Natural killer cell (primary cell): ENCODE results near the gene PSMC5. TPM values are rescaled to one million over a fixed set of nuclear protein-coding genes. Genes with fewer than 3 reads are reported as not detected.

Source experiments
- ATAC-seq, 3 donors: fragments of 150-1000 bp in 2 of 3; fragments of 200-7000 bp in 1 of 3; cut with Tn5 transposase; 1 replicate in 1 of 3; 2 replicates in 2 of 3; pipeline ENCODE4 v1.10.0; 2021; ENCODE audit warnings: mild to moderate bottlenecking in 2 of 3, moderate library complexity in 2 of 3
- DNase-seq, 2 donors: peaks; one replicate each; pipeline versions ENCODE4 v3.0.0 to v3.0.0-alpha.2; 2013 to 2021; ENCODE audit warnings: mixed read lengths in 1 of 2
- H3K27ac ChIP-seq: one replicate; pipeline ENCODE4 v1.5.1; 2013; ENCODE audit warnings: mild to moderate bottlenecking, low read length
- H3K27me3 ChIP-seq: one replicate; pipeline ENCODE4 v1.6.1; 2013; ENCODE audit warnings: low read length; ENCODE audit not compliant: control insufficient read depth, insufficient read depth
- H3K36me3 ChIP-seq: one replicate; pipeline ENCODE4 v1.6.1; 2013; ENCODE audit warnings: low read length; ENCODE audit not compliant: control insufficient read depth, insufficient read depth
- H3K4me1 ChIP-seq: one replicate; pipeline ENCODE4 v1.6.1; 2013; ENCODE audit warnings: low read length; ENCODE audit not compliant: control insufficient read depth, insufficient read depth
- H3K4me3 ChIP-seq: one replicate; pipeline ENCODE4 v1.5.1; 2013; ENCODE audit warnings: low read length
- H3K9me3 ChIP-seq: one replicate; pipeline ENCODE4 v1.6.1; 2013; ENCODE audit warnings: low read length; ENCODE audit not compliant: control insufficient read depth, insufficient read depth
- H3K27ac Mint-ChIP-seq, 2 donors: one replicate each; pipeline ENCODE4 v1.8.0; 2022; ENCODE audit warnings: mild to moderate bottlenecking in 2 of 2, mixed read lengths in 2 of 2, moderate library complexity in 1 of 2
- H3K27me3 Mint-ChIP-seq, 2 donors: one replicate each; pipeline ENCODE4 v1.8.0; 2022; ENCODE audit warnings: low read depth in 2 of 2, mixed read lengths in 2 of 2
- H3K36me3 Mint-ChIP-seq: one replicate; pipeline ENCODE4 v1.8.0; 2022; ENCODE audit warnings: mixed read lengths
- H3K4me1 Mint-ChIP-seq, 2 donors: one replicate each; pipeline ENCODE4 v1.8.0; 2022; ENCODE audit warnings: mixed read lengths in 2 of 2
- H3K4me3 Mint-ChIP-seq: one replicate; pipeline ENCODE4 v1.8.0; 2022; ENCODE audit warnings: mild to moderate bottlenecking, moderate library complexity, mixed read lengths
- H3K9me3 Mint-ChIP-seq, 2 donors: one replicate each; pipeline ENCODE4 v1.8.0; 2022; ENCODE audit warnings: mixed read lengths in 2 of 2
- WGBS: methylation state at CpG from one replicate; pipeline ENCODE4 v1.1.7; 2013; ENCODE audit warnings: missing lambda C conversion rate; ENCODE audit not compliant: insufficient coverage; 5-methylcytosine and 5-hydroxymethylcytosine counted together
- intact Hi-C: fragments of 100-400 bp; cut with micrococcal nuclease; formaldehyde crosslinking; loops from one replicate; pipeline ENCODE4 v1.14.2; 2022
- total RNA-seq, 4 donors: library from RNA; stranded (reverse); fragments of 120-200 nt in 1 of 4; gene quantifications; one replicate each; pipeline versions ENCODE4 v1.2.3 to v1.2.4, GENCODE V29; 2013 to 2022
- TF ChIP-seq, protein P1 (sequence below): fragments of 200-600 bp; IDR thresholded peaks from one replicate; pipeline ENCODE4 v1.8.0; 2022; ENCODE audit warnings: antibody characterized with exemption

PSMC5 gene
- total RNA-seq, 3 donors from 2014 or later (not counting 1 experiment from before 2014, with no cell fraction given), result 91.3 to 114 (median 100) TPM

DNA sequence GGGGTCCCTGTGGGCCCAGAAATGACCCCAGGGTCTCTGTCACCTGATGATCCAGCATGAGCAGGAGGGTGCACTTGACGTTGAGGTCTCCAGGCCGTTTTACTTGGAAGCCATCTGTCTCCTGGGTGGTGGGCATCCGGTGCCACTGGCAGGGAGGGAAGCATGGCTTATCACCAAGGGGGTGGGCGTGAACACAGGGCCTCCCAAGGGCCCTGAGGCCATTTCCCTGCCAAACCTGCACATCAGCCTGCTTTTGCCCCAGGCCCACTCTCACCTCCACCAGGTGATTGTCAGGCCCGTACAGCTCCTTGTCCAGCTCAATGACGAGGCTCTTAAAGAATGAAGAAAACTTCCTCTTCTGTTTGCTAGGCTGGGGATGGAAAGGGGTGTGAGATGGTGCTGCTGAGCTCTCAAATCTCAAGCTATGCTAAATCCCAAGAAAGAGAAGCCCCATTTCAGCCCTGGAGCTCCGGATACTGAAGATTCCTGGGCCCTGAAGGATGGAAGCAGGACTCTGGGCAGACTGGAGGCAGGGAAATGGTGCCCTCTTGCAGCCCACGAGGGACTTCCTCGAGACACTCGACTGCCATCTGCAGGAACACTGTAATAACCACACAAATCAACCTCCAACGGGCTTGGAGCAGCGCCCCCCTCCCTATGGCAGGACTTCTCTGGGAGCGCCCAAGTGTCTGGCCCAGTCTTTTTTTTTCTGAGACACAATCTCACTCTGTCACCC lies 7.4 kb downstream of the PSMC5 start:
- H3K9me3 ChIP-seq, result no peaks in the 10 kb centered on the region
- peak overlapping the region in 1 of 2 donors; percentile 68 for H3K27ac Mint-ChIP-seq
- peaks cover 70% of the 10 kb centered on the region for H3K36me3 ChIP-seq
- no peaks in the 10 kb centered on the region for H3K9me3 Mint-ChIP-seq
- H3K27me3 Mint-ChIP-seq, result no peaks in the 10 kb centered on the region
- intact Hi-C loops, result no loop called here
- H3K27ac ChIP-seq, result no peak overlapping the region
- H3K4me3 ChIP-seq, result no peak overlapping the region
- H3K4me3 Mint-ChIP-seq, result no peak overlapping the region
- 36% methylated on average over 13 of the region's 13 CpGs for WGBS
- ATAC-seq (peak; percentile 80 to 94 (median 84)), DNase-seq (peak in 1 of 2 donors; percentile 81)
- H3K4me1 ChIP-seq, result peaks cover 40% of the 10 kb centered on the region
- TF ChIP-seq, protein P1, sequence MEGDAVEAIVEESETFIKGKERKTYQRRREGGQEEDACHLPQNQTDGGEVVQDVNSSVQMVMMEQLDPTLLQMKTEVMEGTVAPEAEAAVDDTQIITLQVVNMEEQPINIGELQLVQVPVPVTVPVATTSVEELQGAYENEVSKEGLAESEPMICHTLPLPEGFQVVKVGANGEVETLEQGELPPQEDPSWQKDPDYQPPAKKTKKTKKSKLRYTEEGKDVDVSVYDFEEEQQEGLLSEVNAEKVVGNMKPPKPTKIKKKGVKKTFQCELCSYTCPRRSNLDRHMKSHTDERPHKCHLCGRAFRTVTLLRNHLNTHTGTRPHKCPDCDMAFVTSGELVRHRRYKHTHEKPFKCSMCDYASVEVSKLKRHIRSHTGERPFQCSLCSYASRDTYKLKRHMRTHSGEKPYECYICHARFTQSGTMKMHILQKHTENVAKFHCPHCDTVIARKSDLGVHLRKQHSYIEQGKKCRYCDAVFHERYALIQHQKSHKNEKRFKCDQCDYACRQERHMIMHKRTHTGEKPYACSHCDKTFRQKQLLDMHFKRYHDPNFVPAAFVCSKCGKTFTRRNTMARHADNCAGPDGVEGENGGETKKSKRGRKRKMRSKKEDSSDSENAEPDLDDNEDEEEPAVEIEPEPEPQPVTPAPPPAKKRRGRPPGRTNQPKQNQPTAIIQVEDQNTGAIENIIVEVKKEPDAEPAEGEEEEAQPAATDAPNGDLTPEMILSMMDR, result peak; percentile 43
- peaks cover 4% of the 10 kb centered on the region for H3K36me3 Mint-ChIP-seq
- no peaks in the 10 kb centered on the region for H3K27me3 ChIP-seq
- peaks cover 10 to 31% of the 10 kb centered on the region in 2 donors for H3K4me1 Mint-ChIP-seq

DNA sequence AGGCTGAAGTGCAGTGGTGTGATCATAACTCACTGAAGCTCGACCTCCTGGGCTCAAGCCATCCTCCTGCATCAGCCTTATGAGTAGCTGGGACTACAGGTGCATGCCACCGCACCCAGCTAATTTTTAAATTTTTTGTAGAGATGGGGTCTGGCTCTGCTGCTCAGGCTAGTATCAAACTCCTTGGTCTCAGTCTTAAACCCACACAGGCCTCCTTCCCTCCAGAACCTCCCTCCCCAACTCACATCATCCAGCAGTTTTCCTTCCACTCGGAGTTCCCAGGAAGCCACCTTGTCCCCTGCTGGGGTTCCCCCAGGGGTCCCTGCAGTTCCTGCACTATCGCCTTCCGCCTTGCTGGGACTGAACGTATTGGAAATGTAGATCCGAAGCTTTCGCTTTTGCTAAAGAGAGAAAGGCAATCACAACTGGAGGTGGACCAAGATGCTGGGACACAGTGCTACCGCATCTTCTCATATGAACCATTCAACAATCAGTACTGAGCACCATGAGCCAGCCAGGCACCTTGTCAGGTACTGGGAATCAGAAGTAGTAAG lies 8.0 kb downstream of the PSMC5 start:
- Mint-ChIP-seq H3K27ac (no peak overlapping the region), H3K27me3 (no peaks in the 10 kb centered on the region), H3K36me3 (no peaks in the 10 kb centered on the region), H3K4me1 (peaks cover 11 to 27% of the 10 kb centered on the region in 2 donors), H3K9me3 (no peaks in the 10 kb centered on the region), H3K4me3 (no peak overlapping the region)
- H3K4me1 ChIP-seq, result peaks cover 45% of the 10 kb centered on the region
- ATAC-seq (no peak), DNase-seq (no peak)
- no peaks in the 10 kb centered on the region for H3K27me3 ChIP-seq
- no peak overlapping the region for H3K4me3 ChIP-seq
- H3K36me3 ChIP-seq, result peaks cover 64% of the 10 kb centered on the region
- no peaks in the 10 kb centered on the region for H3K9me3 ChIP-seq
- H3K27ac ChIP-seq, result no peak overlapping the region
- WGBS, result 91% methylated on average over 9 of the region's 9 CpGs
- intact Hi-C loops, result no loop called here
- TF ChIP-seq, protein P1, result no peak

DNA sequence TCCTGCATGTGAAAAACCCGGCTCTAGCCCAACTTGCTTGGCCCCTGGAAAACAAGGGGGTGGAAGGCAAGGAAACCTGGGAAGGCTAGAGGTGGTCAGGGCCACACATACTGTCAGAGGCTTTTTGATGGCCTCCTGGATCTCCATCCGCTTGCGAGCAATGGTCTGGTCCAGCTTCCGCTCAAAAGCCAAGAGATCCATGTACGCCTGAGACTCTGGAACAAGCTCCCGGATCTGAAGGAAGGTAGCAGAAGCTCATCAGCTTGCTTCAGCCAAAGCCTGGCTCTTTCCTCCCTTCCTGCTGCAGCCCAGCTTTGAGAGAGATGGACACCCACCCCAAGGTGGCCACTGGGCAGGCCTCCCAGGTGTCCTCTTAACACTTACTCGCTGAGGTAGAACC lies 9.6 kb downstream of the PSMC5 start:
- H3K4me3 Mint-ChIP-seq, result no peak overlapping the region
- H3K27ac ChIP-seq, result no peak overlapping the region
- peaks cover 48% of the 10 kb centered on the region for H3K36me3 ChIP-seq
- 96% methylated on average over 7 of the region's 7 CpGs for WGBS
- H3K27me3 ChIP-seq, result no peaks in the 10 kb centered on the region
- H3K36me3 Mint-ChIP-seq, result no peaks in the 10 kb centered on the region
- peaks cover 51% of the 10 kb centered on the region for H3K4me1 ChIP-seq
- H3K4me3 ChIP-seq, result no peak overlapping the region
- peaks cover 27 to 43% of the 10 kb centered on the region in 2 donors for H3K4me1 Mint-ChIP-seq
- H3K27me3 Mint-ChIP-seq, result no peaks in the 10 kb centered on the region
- no peaks in the 10 kb centered on the region for H3K9me3 ChIP-seq
- DNase-seq (no peak), ATAC-seq (no peak)
- TF ChIP-seq, protein P1, result no peak
- H3K9me3 Mint-ChIP-seq, result no peaks in the 10 kb centered on the region
- H3K27ac Mint-ChIP-seq, result no peak overlapping the region
- intact Hi-C loops, result no loop called here
